Neural cell (in vitro differentiated cells): ENCODE data around the gene SCP2. TPM values are rescaled to one million over a fixed set of nuclear protein-coding genes. Genes with fewer than 3 reads are reported as not detected.

Experiments used
- H2AFZ ChIP-seq: fragments of 200-600, 300-800 bp; sonication (generic), shearing (Covaris generic); 2 replicates; pipeline ENCODE4 v1.6.0; 2014; ENCODE audit warnings: low read depth, mild to moderate bottlenecking, antibody characterized with exemption, low read length, moderate library complexity
- H3F3A ChIP-seq: fragments of 200-600 bp; shearing (Covaris generic); 2 replicates; pipeline ENCODE4 v1.6.1; 2016; ENCODE audit warnings: mild to moderate bottlenecking, moderate library complexity, mixed read lengths, antibody characterized with exemption, low read length; ENCODE audit not compliant: insufficient read depth, poor library complexity, severe bottlenecking
- H3K27ac ChIP-seq: fragments of 200-600, 300-800 bp; sonication (generic), shearing (Covaris generic); 2 replicates; pipeline ENCODE4 v1.5.1; 2014; ENCODE audit warnings: mild to moderate bottlenecking, low read length, moderate library complexity
- H3K27me3 ChIP-seq: fragments of 300-800, 200-600 bp; sonication (generic), shearing (Covaris generic); 2 replicates; pipeline ENCODE4 v1.6.0; 2014; ENCODE audit warnings: mild to moderate bottlenecking, low read depth, low read length, moderate library complexity; ENCODE audit not compliant: insufficient read depth
- H3K36me3 ChIP-seq: fragments of 300-800, 200-600 bp; sonication (generic), shearing (Covaris generic); 2 replicates; pipeline ENCODE4 v1.5.1; 2014; ENCODE audit warnings: mild to moderate bottlenecking, antibody characterized with exemption, low read length, moderate library complexity; ENCODE audit not compliant: insufficient read depth
- H3K4me2 ChIP-seq: fragments of 300-800, 200-600 bp; sonication (generic), shearing (Covaris generic); 2 replicates; pipeline ENCODE4 v1.6.0; 2014; ENCODE audit warnings: mild to moderate bottlenecking, low read length
- H3K4me3 ChIP-seq: fragments of 300-800, 200-600 bp; sonication (generic), shearing (Covaris generic); 2 replicates; pipeline ENCODE4 v1.5.1; 2014; ENCODE audit warnings: mild to moderate bottlenecking, low read length, moderate library complexity
- H3K79me2 ChIP-seq: fragments of 200-600 bp; shearing (Covaris generic); replicated peaks from 2 replicates; pipeline ENCODE4 v1.6.0; 2014; ENCODE audit warnings: mild to moderate bottlenecking, low read length, moderate library complexity; ENCODE audit not compliant: insufficient read depth
- H3K9ac ChIP-seq: fragments of 300-800, 200-600 bp; sonication (generic), shearing (Covaris generic); 2 replicates; pipeline ENCODE4 v1.6.1; 2016; ENCODE audit warnings: mild to moderate bottlenecking, low read length, mixed read lengths
- H3K9me2 ChIP-seq: fragments of 200-600 bp; shearing (Covaris generic); 2 replicates; pipeline ENCODE4 v1.6.1; 2016; ENCODE audit warnings: mild to moderate bottlenecking, low read length, mixed read lengths; ENCODE audit not compliant: insufficient read depth
- H3K9me3 ChIP-seq: fragments of 200-600, 300-800 bp; sonication (generic), shearing (Covaris generic); 2 replicates; pipeline ENCODE4 v1.6.1; 2016; ENCODE audit warnings: mild to moderate bottlenecking, mixed run types, low read length, moderate library complexity, mixed read lengths
- H4K20me1 ChIP-seq: fragments of 200-600 bp; shearing (Covaris generic); 2 replicates; pipeline ENCODE4 v1.6.1; 2016; ENCODE audit warnings: mild to moderate bottlenecking, mixed run types; ENCODE audit not compliant: insufficient read depth
- EZH2 ChIP-seq: fragments of 200-600, 300-800 bp; shearing (Covaris generic), sonication (generic); IDR thresholded peaks from 2 replicates; pipeline ENCODE4 v1.6.1; 2014; ENCODE audit warnings: antibody characterized with exemption, low read length, borderline replicate concordance, mild to moderate bottlenecking; ENCODE audit not compliant: insufficient read depth, poor library complexity, severe bottlenecking
- MXI1 ChIP-seq: fragments of 450-650 bp; conservative IDR thresholded peaks from 2 replicates; pipeline ENCODE4 v1.6.1; 2014; ENCODE audit warnings: antibody characterized with exemption, mild to moderate bottlenecking; ENCODE audit not compliant: poor library complexity, severe bottlenecking
- POLR2AphosphoS5 ChIP-seq: IDR thresholded peaks from 2 replicates; pipeline ENCODE4 v1.6.1; 2012
- TAF1 ChIP-seq: IDR thresholded peaks from 2 replicates; pipeline ENCODE4 v1.6.1; 2012; ENCODE audit warnings: low read depth
- polyA plus RNA-seq: library from polyadenylated mRNA; depleted of rRNA; stranded (reverse); fragments of >200 nt; gene quantifications from 2 replicates; pipeline ENCODE4 v1.2.3, GENCODE V29; 2014
- TF ChIP-seq, protein P1 (sequence below): IDR thresholded peaks from 2 replicates; pipeline ENCODE4 v1.6.1; 2012; ENCODE audit warnings: borderline replicate concordance
- TF ChIP-seq, protein P2 (sequence below): fragments of 450-650 bp; IDR thresholded peaks from 2 replicates; pipeline ENCODE4 v1.5.1; 2014; ENCODE audit warnings: antibody characterized with exemption, mild to moderate bottlenecking, moderate library complexity; ENCODE audit not compliant: poor library complexity, severe bottlenecking

Gene SCP2
- polyA plus RNA-seq, 1 donor from 2014 or later: 182 TPM

DNA sequence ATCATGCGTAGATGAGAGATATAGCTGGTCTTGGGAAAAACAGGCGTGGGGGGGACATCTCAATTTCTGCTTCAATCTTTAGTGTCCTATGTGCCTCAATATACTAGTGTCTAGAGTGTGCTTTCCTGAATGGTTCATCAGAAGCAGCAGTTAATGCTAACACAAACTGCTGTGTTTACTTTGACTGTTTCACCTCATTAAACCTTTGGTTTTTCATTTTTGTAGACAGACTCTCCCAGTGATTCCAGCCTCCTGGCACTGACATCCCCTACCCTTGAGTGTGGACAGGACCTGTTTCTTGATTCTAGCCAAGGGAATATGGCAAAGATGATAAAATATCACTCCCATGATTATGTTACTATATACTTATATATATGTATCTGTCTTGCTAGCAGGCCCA, 46.9 kb upstream of the SCP2 start:
- Histone ChIP-seq H3K4me3 (no peak overlapping the region), H3F3A (no peaks in the 10 kb centered on the region), H3K36me3 (no peaks in the 10 kb centered on the region), H3K79me2 (no peaks in the 10 kb centered on the region), H2AFZ (no peak overlapping the region), H3K27ac (no peak overlapping the region), H3K9me3 (no peaks in the 10 kb centered on the region), H4K20me1 (no peaks in the 10 kb centered on the region), H3K9ac (no peak overlapping the region), H3K27me3 (no peaks in the 10 kb centered on the region), H3K4me2 (no peak overlapping the region), H3K9me2 (no peaks in the 10 kb centered on the region)
- TF ChIP-seq POLR2AphosphoS5 (no peak), EZH2 (no peak), MXI1 (no peak), TAF1 (no peak)
- TF ChIP-seq, protein P1, sequence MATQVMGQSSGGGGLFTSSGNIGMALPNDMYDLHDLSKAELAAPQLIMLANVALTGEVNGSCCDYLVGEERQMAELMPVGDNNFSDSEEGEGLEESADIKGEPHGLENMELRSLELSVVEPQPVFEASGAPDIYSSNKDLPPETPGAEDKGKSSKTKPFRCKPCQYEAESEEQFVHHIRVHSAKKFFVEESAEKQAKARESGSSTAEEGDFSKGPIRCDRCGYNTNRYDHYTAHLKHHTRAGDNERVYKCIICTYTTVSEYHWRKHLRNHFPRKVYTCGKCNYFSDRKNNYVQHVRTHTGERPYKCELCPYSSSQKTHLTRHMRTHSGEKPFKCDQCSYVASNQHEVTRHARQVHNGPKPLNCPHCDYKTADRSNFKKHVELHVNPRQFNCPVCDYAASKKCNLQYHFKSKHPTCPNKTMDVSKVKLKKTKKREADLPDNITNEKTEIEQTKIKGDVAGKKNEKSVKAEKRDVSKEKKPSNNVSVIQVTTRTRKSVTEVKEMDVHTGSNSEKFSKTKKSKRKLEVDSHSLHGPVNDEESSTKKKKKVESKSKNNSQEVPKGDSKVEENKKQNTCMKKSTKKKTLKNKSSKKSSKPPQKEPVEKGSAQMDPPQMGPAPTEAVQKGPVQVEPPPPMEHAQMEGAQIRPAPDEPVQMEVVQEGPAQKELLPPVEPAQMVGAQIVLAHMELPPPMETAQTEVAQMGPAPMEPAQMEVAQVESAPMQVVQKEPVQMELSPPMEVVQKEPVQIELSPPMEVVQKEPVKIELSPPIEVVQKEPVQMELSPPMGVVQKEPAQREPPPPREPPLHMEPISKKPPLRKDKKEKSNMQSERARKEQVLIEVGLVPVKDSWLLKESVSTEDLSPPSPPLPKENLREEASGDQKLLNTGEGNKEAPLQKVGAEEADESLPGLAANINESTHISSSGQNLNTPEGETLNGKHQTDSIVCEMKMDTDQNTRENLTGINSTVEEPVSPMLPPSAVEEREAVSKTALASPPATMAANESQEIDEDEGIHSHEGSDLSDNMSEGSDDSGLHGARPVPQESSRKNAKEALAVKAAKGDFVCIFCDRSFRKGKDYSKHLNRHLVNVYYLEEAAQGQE: no peak
- TF ChIP-seq, protein P2, sequence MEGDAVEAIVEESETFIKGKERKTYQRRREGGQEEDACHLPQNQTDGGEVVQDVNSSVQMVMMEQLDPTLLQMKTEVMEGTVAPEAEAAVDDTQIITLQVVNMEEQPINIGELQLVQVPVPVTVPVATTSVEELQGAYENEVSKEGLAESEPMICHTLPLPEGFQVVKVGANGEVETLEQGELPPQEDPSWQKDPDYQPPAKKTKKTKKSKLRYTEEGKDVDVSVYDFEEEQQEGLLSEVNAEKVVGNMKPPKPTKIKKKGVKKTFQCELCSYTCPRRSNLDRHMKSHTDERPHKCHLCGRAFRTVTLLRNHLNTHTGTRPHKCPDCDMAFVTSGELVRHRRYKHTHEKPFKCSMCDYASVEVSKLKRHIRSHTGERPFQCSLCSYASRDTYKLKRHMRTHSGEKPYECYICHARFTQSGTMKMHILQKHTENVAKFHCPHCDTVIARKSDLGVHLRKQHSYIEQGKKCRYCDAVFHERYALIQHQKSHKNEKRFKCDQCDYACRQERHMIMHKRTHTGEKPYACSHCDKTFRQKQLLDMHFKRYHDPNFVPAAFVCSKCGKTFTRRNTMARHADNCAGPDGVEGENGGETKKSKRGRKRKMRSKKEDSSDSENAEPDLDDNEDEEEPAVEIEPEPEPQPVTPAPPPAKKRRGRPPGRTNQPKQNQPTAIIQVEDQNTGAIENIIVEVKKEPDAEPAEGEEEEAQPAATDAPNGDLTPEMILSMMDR: no peak

DNA sequence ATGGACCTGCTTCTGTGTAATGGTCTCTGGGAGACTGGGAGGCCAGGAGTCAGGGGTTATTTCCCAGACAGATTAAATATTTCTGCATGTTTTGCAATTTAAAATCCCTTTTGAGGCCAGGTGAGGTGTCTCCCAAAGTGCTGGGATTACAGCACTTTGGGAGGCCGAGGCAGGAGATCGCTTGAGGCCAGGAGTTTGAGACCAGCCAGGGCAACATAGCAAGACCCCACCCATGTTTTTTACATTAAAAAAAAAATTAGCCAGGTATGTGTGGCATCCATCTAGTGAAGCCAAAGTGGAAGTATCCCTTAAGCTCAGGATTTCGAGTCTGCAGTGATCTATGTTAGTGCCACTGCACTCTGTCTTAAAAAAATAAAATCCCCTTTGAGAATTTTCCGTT, 39.6 kb upstream of the SCP2 start:
- no peaks in the 10 kb centered on the region for H3K9me3 ChIP-seq
- no peaks in the 10 kb centered on the region for H3K79me2 ChIP-seq
- H2AFZ ChIP-seq: no peak overlapping the region
- no peak overlapping the region for H3K4me2 ChIP-seq
- no peak overlapping the region for H3K27ac ChIP-seq
- H3K9ac ChIP-seq: no peak overlapping the region
- TF ChIP-seq, protein P1: no peak
- no peaks in the 10 kb centered on the region for H3F3A ChIP-seq
- no peaks in the 10 kb centered on the region for H3K27me3 ChIP-seq
- no peak overlapping the region for H3K4me3 ChIP-seq
- no peaks in the 10 kb centered on the region for H3K9me2 ChIP-seq
- H4K20me1 ChIP-seq: no peaks in the 10 kb centered on the region
- H3K36me3 ChIP-seq: no peaks in the 10 kb centered on the region
